ENCODE results near the gene PSMB3. TPM values are rescaled to one million over a fixed set of nuclear protein-coding genes. Genes with fewer than 3 reads are reported as not detected.

The PSMB3 gene
- total RNA-seq, 1 experiment from 2014 or later, result 346 TPM

DNA sequence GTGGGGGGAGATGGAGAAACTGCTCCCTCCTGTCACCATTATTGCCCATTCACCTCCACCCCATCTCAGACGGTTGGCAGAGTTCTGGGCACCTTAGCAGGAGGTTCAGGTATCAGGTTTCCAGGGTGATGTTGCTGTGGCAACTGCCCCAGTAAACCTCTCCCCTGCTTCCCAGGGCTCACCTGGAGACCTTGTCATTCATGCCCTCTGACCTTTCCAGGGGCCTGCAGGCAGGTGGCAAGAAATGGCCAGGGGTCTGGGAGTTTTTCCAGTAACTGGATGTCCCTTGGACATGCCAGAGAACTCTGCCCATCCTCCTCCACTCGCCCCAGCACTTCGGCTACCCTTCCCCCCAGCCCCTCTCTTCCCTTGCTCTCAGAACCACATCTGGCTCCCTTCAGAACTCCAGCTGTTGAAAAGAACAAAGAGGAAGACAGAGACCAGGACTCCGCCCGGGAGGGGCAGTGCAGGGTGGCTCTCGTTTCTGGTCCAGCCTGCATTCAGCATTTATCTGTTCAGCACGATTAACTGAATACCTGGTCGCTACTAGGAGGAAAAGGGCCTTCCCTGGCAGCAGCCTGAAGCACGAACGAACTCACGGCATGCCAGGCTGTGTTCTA lies 39.0 kb upstream of the PSMB3 start:
- ATAC-seq, result no peak
- Histone ChIP-seq H3K27me3 (ENCODE audit: insufficient read depth, low read length) (no peaks in the 10 kb centered on the region), H3K4me1 (ENCODE audit: control insufficient read depth in 1 of 2, insufficient read depth in 2 of 2, low read length in 2 of 2) (peaks cover 0 to 10% of the 10 kb centered on the region in 2 experiments; a peak in 3 of 4 replicates), H3K9me2 (ENCODE audit: insufficient read depth) (no peaks in the 10 kb centered on the region), H3K9me3 (ENCODE audit: control insufficient read depth in 1 of 2, insufficient read depth in 1 of 2, low read depth in 1 of 2, low read length in 2 of 2) (no peaks in the 10 kb centered on the region), H3K36me3 (ENCODE audit: control insufficient read depth in 1 of 2, insufficient read depth in 2 of 2, low read length in 2 of 2) (peaks cover 21 to 33% of the 10 kb centered on the region in 2 experiments; a peak in 3 of 4 replicates), H2AFZ (ENCODE audit: low read depth, low read length, poor library complexity, severe bottlenecking) (no peak overlapping the region), H4K20me1 (ENCODE audit: insufficient read depth) (no peaks in the 10 kb centered on the region), H3K27ac (ENCODE audit: low read depth, low read length) (no peak overlapping the region), H3K79me2 (ENCODE audit: insufficient read depth, low read length) (peaks cover 9% of the 10 kb centered on the region; the same call in 1 of the 2 replicates), H3K9ac (ENCODE audit: low read length) (no peak overlapping the region), H3K4me3 (replicated peaks in 1 of 2; ENCODE audit: low read depth in 1 of 2, low read length in 2 of 2) (no peak overlapping the region), H3K4me2 (ENCODE audit: low read length) (no peak overlapping the region)
- RAD21 ChIA-PET (ENCODE audit: low non-redundant PET in 1 of 2, low total read pairs in 2 of 2, uncharacterized antibody in 2 of 2, unreplicated experiment in 2 of 2), result no interaction called here
- DNase-seq (ENCODE audit: low read depth, low spot score), result no peak
- TF ChIP-seq ZNF274 (IDR thresholded peaks at IDR 0.05; ENCODE audit: low read depth, low read length) (no peak), CBX3 (IDR thresholded peaks at IDR 0.05; ENCODE audit: low read depth) (no peak), EZH2 (IDR thresholded peaks at IDR 0.05) (no peak), TCF7L2 (IDR thresholded peaks at IDR 0.05; ENCODE audit: borderline replicate concordance, extremely low read depth, insufficient read depth, insufficient read length) (no peak), SIN3A (IDR thresholded peaks at IDR 0.05; ENCODE audit: low read depth) (no peak), CEBPB (IDR thresholded peaks at IDR 0.05; ENCODE audit: low read depth) (no peak), POLR2AphosphoS5 (IDR thresholded peaks at IDR 0.05; ENCODE audit: low read depth, low read length) (no peak), POLR2A (IDR thresholded peaks at IDR 0.05; ENCODE audit: borderline replicate concordance, extremely low read depth, insufficient read depth, insufficient read length) (no peak), EZH2phosphoT487 (IDR thresholded peaks at IDR 0.05; ENCODE audit: borderline replicate concordance) (no peak), ZFX (IDR thresholded peaks at IDR 0.05) (no peak), FOSL1 (IDR thresholded peaks at IDR 0.05; ENCODE audit: low read depth) (no peak), JUND (IDR thresholded peaks at IDR 0.05) (no peak)
- TF ChIP-seq, protein P1, sequence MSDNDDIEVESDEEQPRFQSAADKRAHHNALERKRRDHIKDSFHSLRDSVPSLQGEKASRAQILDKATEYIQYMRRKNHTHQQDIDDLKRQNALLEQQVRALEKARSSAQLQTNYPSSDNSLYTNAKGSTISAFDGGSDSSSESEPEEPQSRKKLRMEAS (IDR thresholded peaks at IDR 0.05), result no peak
- TF ChIP-seq, protein P2, sequence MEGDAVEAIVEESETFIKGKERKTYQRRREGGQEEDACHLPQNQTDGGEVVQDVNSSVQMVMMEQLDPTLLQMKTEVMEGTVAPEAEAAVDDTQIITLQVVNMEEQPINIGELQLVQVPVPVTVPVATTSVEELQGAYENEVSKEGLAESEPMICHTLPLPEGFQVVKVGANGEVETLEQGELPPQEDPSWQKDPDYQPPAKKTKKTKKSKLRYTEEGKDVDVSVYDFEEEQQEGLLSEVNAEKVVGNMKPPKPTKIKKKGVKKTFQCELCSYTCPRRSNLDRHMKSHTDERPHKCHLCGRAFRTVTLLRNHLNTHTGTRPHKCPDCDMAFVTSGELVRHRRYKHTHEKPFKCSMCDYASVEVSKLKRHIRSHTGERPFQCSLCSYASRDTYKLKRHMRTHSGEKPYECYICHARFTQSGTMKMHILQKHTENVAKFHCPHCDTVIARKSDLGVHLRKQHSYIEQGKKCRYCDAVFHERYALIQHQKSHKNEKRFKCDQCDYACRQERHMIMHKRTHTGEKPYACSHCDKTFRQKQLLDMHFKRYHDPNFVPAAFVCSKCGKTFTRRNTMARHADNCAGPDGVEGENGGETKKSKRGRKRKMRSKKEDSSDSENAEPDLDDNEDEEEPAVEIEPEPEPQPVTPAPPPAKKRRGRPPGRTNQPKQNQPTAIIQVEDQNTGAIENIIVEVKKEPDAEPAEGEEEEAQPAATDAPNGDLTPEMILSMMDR (IDR thresholded peaks at IDR 0.05 in 2 of 3, conservative IDR thresholded peaks at IDR 0.05 in 1 of 3; ENCODE audit: borderline replicate concordance in 1 of 3, insufficient read depth in 1 of 3, low read depth in 2 of 3, low read length in 2 of 3), result no peak
- TF ChIP-seq, protein P3, sequence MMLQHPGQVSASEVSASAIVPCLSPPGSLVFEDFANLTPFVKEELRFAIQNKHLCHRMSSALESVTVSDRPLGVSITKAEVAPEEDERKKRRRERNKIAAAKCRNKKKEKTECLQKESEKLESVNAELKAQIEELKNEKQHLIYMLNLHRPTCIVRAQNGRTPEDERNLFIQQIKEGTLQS (IDR thresholded peaks at IDR 0.05), result no peak
- POLR2A ChIA-PET, result no interaction called here
- intact Hi-C loops (cut with micrococcal nuclease), result no loop called here
- CTCF ChIA-PET, result no interaction called here
- BruUV-seq (replicated peaks), result no TSS peak

All from HCT116 (cell line).